ENCODE data around the gene GORAB. TPM values are rescaled to one million over a fixed set of nuclear protein-coding genes. Genes with fewer than 3 reads are reported as not detected.

Gene GORAB
- total and polyA plus RNA-seq, 2 of the 13 experiments (the other 11 are each of a cell fraction or from before 2014, with no cell fraction given): 6.6 to 9.2 TPM

- 66% methylated on average over 4 of the region's 4 CpGs for WGBS (ENCODE audit: low lambda C conversion rate)
- TF ChIP-seq MTERF4 (CRISPR knock-in tag; IDR thresholded peaks at IDR 0.05) (no peak), HMG20B (CRISPR knock-in tag; conservative IDR thresholded peaks at IDR 0.05) (no peak), ZNF772 (CRISPR knock-in tag; IDR thresholded peaks at IDR 0.05) (no peak), ZNF274 (CRISPR knock-in tag; IDR thresholded peaks at IDR 0.05) (no peak), ADNP (CRISPR knock-in tag; IDR thresholded peaks at IDR 0.05) (no peak), ZNF768 (CRISPR knock-in tag; IDR thresholded peaks at IDR 0.05) (no peak), ZNF281 (CRISPR knock-in tag; IDR thresholded peaks at IDR 0.05; ENCODE audit: borderline replicate concordance) (no peak), KDM4B (CRISPR knock-in tag; IDR thresholded peaks at IDR 0.05) (no peak)
- no peak for ATAC-seq
- Histone ChIP-seq H3K36me3 (replicated peaks in 1 of 2; ENCODE audit: control insufficient read depth in 1 of 2, insufficient read depth in 2 of 2, low read length in 2 of 2) (no peaks in the 10 kb centered on the region), H3K4me1 (ENCODE audit: insufficient read depth, low read length) (peaks cover 12% of the 10 kb centered on the region), H3K27me3 (ENCODE audit: control insufficient read depth in 1 of 2, insufficient read depth in 2 of 2, low read length in 2 of 2) (no peaks in the 10 kb centered on the region), H4K20me1 (ENCODE audit: insufficient read depth, low read length) (no peaks in the 10 kb centered on the region), H3K27ac (ENCODE audit: extremely low read length, insufficient read depth, low read length) (no peak overlapping the region), H2AFZ (ENCODE audit: low read length) (no peak overlapping the region), H3K4me2 (ENCODE audit: low read depth, low read length) (no peak overlapping the region), H3K79me2 (ENCODE audit: insufficient read depth, low read length) (no peaks in the 10 kb centered on the region), H3K4me3 (replicated peaks in 1 of 3; ENCODE audit: insufficient read depth in 1 of 3, low read depth in 2 of 3, low read length in 3 of 3) (no peak overlapping the region), H3K9ac (ENCODE audit: insufficient read depth, low read depth, low read length) (no peak overlapping the region), H3K9me3 (ENCODE audit: low read length) (no peaks in the 10 kb centered on the region)
- CTCF ChIA-PET (ENCODE audit: low intra/inter-chr PET ratio, low total read pairs): no interaction called here
- POLR2A ChIA-PET: no interaction called here
- in situ Hi-C loops (cut with HindIII; ENCODE audit: extremely low pct_ligation_motif_present, low pct_unique_long_range_greater_than_20kb): no loop called here
- FAIRE-seq: no peak
- no peak for DNase-seq (ENCODE audit: low spot score)
- BruUV-seq (replicated peaks): no TSS peak
- intact Hi-C loops (cut with micrococcal nuclease; ENCODE audit: unreplicated experiment): no loop called here
These were observed 28.8 kb downstream of the GORAB start for GRCh38 chr1:170560681-170561285.

All from HepG2 (cell line).